Right cardiac atrium (tissue), 5 donors: Measurements from ENCODE around the gene FUNDC2. TPM values are rescaled to one million over a fixed set of nuclear protein-coding genes. Genes with fewer than 3 reads are reported as not detected.

ENCODE experiments used
- polyA plus RNA-seq: library from polyadenylated mRNA; stranded (reverse); fragments of 200-250 nt; gene quantifications from one replicate; pipeline ENCODE4 v1.2.3, GENCODE V29; 2013
- total RNA-seq, 4 donors: library from RNA; stranded (reverse); fragmentation: NEBNext Ultra II Directional; extraction: Animal tissue kit (Norgen Biotek cat#: 25700); gene quantifications; one replicate each; pipeline ENCODE4 v1.2.1, GENCODE V29; 2021
- donor health status: healthy with polysubstance abuse.
- donor health status: DM: no; HTN: yes; CAD: no.
- donor health status: DM: no; HTN: no; CAD: no.
- donor health status: DM: no; HTN: yes; CAD: no; lungs with severe emphysema.
- donor health status: DM: yes; HTN: yes; CAD: no.

The FUNDC2 gene
- total and polyA plus RNA-seq, 5 donors: 262 to 384 (median 291) TPM

Other genes with a start within 250 kb of the FUNDC2 start
- gene MPP1, start 221.4 kb upstream of the FUNDC2 start, total RNA-seq: 10 to 100 TPM; 25.3 to 42.7 (median 35.8) TPM
- 20.4 TPM for gene MPP1, start 221.4 kb upstream of the FUNDC2 start, polyA plus RNA-seq
- gene SMIM9, start 192.2 kb upstream of the FUNDC2 start, total RNA-seq: not detected
- not detected for gene SMIM9, start 192.2 kb upstream of the FUNDC2 start, polyA plus RNA-seq
- gene F8A1, start 140.5 kb upstream of the FUNDC2 start, total RNA-seq: 10 to 100 TPM; 12.9 to 33.4 (median 20.8) TPM
- gene F8A1, start 140.5 kb upstream of the FUNDC2 start, polyA plus RNA-seq: 25.3 TPM
- 10 to 100 TPM; 34.7 to 98.8 (median 56.3) TPM for gene F8, start 4.1 kb upstream of the FUNDC2 start, total RNA-seq
- gene F8, start 4.1 kb upstream of the FUNDC2 start, polyA plus RNA-seq: 72.9 TPM
- gene CMC4, start 44.3 kb downstream of the FUNDC2 start, total RNA-seq: 10 to 100 TPM; 18.8 to 24.0 (median 21.0) TPM
- gene CMC4, start 44.3 kb downstream of the FUNDC2 start, polyA plus RNA-seq: 56.3 TPM
- 10 to 100 TPM; 46.1 to 61.0 (median 57.6) TPM for gene MTCP1, start 44.3 kb downstream of the FUNDC2 start, total RNA-seq
- gene MTCP1, start 44.3 kb downstream of the FUNDC2 start, polyA plus RNA-seq: 95.3 TPM
- 10 to 100 TPM; 11.7 to 15.0 (median 13.7) TPM for gene BRCC3, start 44.7 kb downstream of the FUNDC2 start, total RNA-seq
- gene BRCC3, start 44.7 kb downstream of the FUNDC2 start, polyA plus RNA-seq: 6.3 TPM
- gene VBP1, start 189.6 kb downstream of the FUNDC2 start, total RNA-seq: 10 to 100 TPM; 57.8 to 70.4 (median 65.6) TPM
- gene VBP1, start 189.6 kb downstream of the FUNDC2 start, polyA plus RNA-seq: 62.5 TPM
- 1 to 10 TPM in 1 of 4 donors, under 1 TPM in 3; 0.31 to 2.2 (median 0.71) TPM for gene RAB39B, start 237.6 kb downstream of the FUNDC2 start, total RNA-seq
- 0.63 TPM for gene RAB39B, start 237.6 kb downstream of the FUNDC2 start, polyA plus RNA-seq